ENCODE data around the gene DMD.

The DMD gene

GRCh38 chrX:31298916-31299315, 1912.4 kb downstream of the DMD start:
- DNase-seq (ENCODE audit: low spot score), result no peak

- DNase-seq (ENCODE audit: low spot score), result no peak
Observed at GRCh38 chrX:31297881-31298280, 1913.5 kb downstream of the DMD start.

- no peak for DNase-seq (ENCODE audit: low spot score)
Observed at GRCh38 chrX:31294475-31294874, 1916.9 kb downstream of the DMD start.

GRCh38 chrX:31293409-31293808, 1917.9 kb downstream of the DMD start:
- peak; percentile 7 for DNase-seq (ENCODE audit: low spot score)

GRCh38 chrX:31291131-31291530, 1920.2 kb downstream of the DMD start:
- DNase-seq (ENCODE audit: low spot score), result no peak

- no peak for DNase-seq (ENCODE audit: low spot score)
Observed at GRCh38 chrX:31287861-31288260, 1923.5 kb downstream of the DMD start.

- no peak for DNase-seq (ENCODE audit: low spot score)
Observed at GRCh38 chrX:31280580-31280979, 1930.8 kb downstream of the DMD start.

- peak; percentile 12 for DNase-seq (ENCODE audit: low spot score)
Observed at GRCh38 chrX:31279359-31279758, 1932.0 kb downstream of the DMD start.

GRCh38 chrX:31272472-31272775, 1938.9 kb downstream of the DMD start:
- no peak for DNase-seq (ENCODE audit: low spot score)

- DNase-seq (ENCODE audit: low spot score), result peak; percentile 10
Observed at GRCh38 chrX:31271615-31272471, 1939.5 kb downstream of the DMD start.

GRCh38 chrX:31269914-31270313, 1941.4 kb downstream of the DMD start:
- DNase-seq (ENCODE audit: low spot score), result no peak

- no peak for DNase-seq (ENCODE audit: low spot score)
Observed at GRCh38 chrX:31268359-31268758, 1943.0 kb downstream of the DMD start.

GRCh38 chrX:31266203-31267076, 1944.9 kb downstream of the DMD start:
- peak; percentile 14 for DNase-seq (ENCODE audit: low spot score)

- no peak for DNase-seq (ENCODE audit: low spot score)
Observed at GRCh38 chrX:31265383-31265782, 1946.0 kb downstream of the DMD start.

- no peak for DNase-seq (ENCODE audit: low spot score)
Observed at GRCh38 chrX:31260351-31260750, 1951.0 kb downstream of the DMD start.

GRCh38 chrX:31258166-31258565, 1953.2 kb downstream of the DMD start:
- DNase-seq (ENCODE audit: low spot score), result no peak

GRCh38 chrX:31255310-31256033, 1955.9 kb downstream of the DMD start:
- DNase-seq (ENCODE audit: low spot score), result no peak

GRCh38 chrX:31252133-31252532, 1959.2 kb downstream of the DMD start:
- no peak for DNase-seq (ENCODE audit: low spot score)

GRCh38 chrX:31251336-31251735, 1960.0 kb downstream of the DMD start:
- no peak for DNase-seq (ENCODE audit: low spot score)

GRCh38 chrX:31245714-31246113, 1965.6 kb downstream of the DMD start:
- no peak for DNase-seq (ENCODE audit: low spot score)

- no peak for DNase-seq (ENCODE audit: low spot score)
Observed at GRCh38 chrX:31243804-31244203, 1967.5 kb downstream of the DMD start.

GRCh38 chrX:31240982-31241381, 1970.4 kb downstream of the DMD start:
- no peak for DNase-seq (ENCODE audit: low spot score)

All from SK-N-DZ (cell line).